Measurements from ENCODE around the gene TRIM10. TPM values are rescaled to one million over a fixed set of nuclear protein-coding genes. Genes with fewer than 3 reads are reported as not detected.

TRIM10 gene
- total and polyA plus RNA-seq, 2 donors from 2014 or later, result 0.79 to 1.5 TPM

DNA sequence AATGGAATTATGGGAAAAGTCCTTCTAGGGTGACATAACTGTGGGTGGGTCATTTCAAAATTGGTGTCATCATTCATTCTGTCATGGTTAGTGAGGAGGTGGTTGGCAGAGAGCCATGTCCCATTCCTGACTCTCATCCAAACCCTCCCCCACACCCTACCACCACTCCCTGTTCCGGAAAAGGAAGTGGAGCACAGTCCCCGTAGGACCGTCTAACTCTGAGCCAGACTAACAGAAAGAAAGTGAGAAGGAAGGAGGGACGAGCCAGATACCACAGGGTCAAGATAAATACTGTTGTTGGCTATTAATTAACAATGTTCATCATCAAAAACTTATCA lies 4.8 kb downstream of the TRIM10 start:
- H3K27me3 ChIP-seq (ENCODE audit: control insufficient read depth, insufficient read depth, low read length), result no peaks in the 10 kb centered on the region
- FAIRE-seq (peak; percentile 51), DNase-seq (peak in 2 of 5 donors; percentile 30 to 48)
- H3K36me3 ChIP-seq (ENCODE audit: control insufficient read depth in 2 of 3, insufficient read depth in 3 of 3, low read length in 3 of 3), result no peaks in the 10 kb centered on the region
- H3K4me3 ChIP-seq (ENCODE audit: low read length in 3 of 3), result no peak overlapping the region
- H3K9me3 ChIP-seq (ENCODE audit: control insufficient read depth in 2 of 3, insufficient read depth in 1 of 3, low read length in 3 of 3), result no peaks in the 10 kb centered on the region
- no peak overlapping the region for H3K9ac ChIP-seq (ENCODE audit: low read length in 3 of 3)
- peaks cover 0 to 18% (median 2%) of the 10 kb centered on the region in 3 donors for H3K4me1 ChIP-seq (ENCODE audit: control insufficient read depth in 2 of 3, insufficient read depth in 2 of 3, low read depth in 1 of 3, low read length in 3 of 3)
- TF ChIP-seq, protein P1, sequence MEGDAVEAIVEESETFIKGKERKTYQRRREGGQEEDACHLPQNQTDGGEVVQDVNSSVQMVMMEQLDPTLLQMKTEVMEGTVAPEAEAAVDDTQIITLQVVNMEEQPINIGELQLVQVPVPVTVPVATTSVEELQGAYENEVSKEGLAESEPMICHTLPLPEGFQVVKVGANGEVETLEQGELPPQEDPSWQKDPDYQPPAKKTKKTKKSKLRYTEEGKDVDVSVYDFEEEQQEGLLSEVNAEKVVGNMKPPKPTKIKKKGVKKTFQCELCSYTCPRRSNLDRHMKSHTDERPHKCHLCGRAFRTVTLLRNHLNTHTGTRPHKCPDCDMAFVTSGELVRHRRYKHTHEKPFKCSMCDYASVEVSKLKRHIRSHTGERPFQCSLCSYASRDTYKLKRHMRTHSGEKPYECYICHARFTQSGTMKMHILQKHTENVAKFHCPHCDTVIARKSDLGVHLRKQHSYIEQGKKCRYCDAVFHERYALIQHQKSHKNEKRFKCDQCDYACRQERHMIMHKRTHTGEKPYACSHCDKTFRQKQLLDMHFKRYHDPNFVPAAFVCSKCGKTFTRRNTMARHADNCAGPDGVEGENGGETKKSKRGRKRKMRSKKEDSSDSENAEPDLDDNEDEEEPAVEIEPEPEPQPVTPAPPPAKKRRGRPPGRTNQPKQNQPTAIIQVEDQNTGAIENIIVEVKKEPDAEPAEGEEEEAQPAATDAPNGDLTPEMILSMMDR (IDR thresholded peaks at IDR 0.05; ENCODE audit: borderline replicate concordance, extremely low read depth, insufficient read depth), result no peak
- peak overlapping the region in 1 of 2 donors; percentile 12 for H3K27ac ChIP-seq (ENCODE audit: low read depth in 2 of 2, low read length in 2 of 2)
- intact Hi-C loops (cut with DNase I), result no loop called here

DNA sequence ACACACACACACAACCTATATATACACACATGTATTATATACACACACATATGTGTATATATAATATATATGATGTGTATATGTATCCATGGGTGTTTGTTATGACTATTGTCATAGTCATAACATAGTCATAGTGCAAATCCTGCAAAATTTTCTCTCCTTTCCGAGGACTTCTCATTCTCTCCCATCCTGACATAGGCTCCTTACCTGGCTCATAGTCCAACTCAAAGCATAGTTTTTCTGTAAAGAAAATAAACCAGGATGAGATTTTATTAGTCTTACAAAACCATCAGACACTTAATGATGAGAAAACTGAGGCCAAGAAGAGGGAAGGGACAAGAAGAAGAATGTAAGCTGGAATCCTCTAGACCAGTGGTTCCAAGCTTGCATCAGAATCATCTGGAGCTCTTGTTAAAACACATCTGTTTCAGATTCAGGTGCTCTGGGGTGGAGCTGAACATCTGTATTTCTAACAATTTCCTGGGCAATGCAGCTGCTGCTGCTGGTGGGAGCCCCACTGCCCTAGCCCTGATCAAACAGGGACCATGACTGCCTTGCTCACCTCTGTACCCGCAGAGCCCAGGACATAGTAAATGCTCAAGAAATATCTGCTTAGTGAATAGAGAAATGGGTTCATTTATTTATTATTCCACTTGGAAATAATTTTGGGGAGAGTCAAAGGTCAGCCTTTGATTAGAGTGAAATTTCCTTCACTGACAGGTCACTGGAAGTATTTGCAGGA lies 5.3 kb downstream of the TRIM10 start:
- peak overlapping the region in 1 of 3 donors; percentile 30 for H3K9ac ChIP-seq (ENCODE audit: low read length in 3 of 3)
- H3K27ac ChIP-seq (ENCODE audit: low read depth in 2 of 2, low read length in 2 of 2), result peak overlapping the region; percentile 12 to 59
- no peak overlapping the region for H3K4me3 ChIP-seq (ENCODE audit: low read length in 3 of 3)
- H3K4me1 ChIP-seq (ENCODE audit: control insufficient read depth in 2 of 3, insufficient read depth in 2 of 3, low read depth in 1 of 3, low read length in 3 of 3), result peaks cover 0 to 18% (median 2%) of the 10 kb centered on the region in 3 donors
- H3K9me3 ChIP-seq (ENCODE audit: control insufficient read depth in 2 of 3, insufficient read depth in 1 of 3, low read length in 3 of 3), result no peaks in the 10 kb centered on the region
- H3K36me3 ChIP-seq (ENCODE audit: control insufficient read depth in 2 of 3, insufficient read depth in 3 of 3, low read length in 3 of 3), result no peaks in the 10 kb centered on the region
- FAIRE-seq (no peak), DNase-seq (no peak)
- intact Hi-C loops (cut with DNase I), result no loop called here
- no peaks in the 10 kb centered on the region for H3K27me3 ChIP-seq (ENCODE audit: control insufficient read depth, insufficient read depth, low read length)
- TF ChIP-seq, protein P1 (IDR thresholded peaks at IDR 0.05; ENCODE audit: borderline replicate concordance, extremely low read depth, insufficient read depth), result no peak

GRCh38 chr6:30154709-30155519 lies 6.1 kb downstream of the TRIM10 start:
- Histone ChIP-seq H3K4me1 (ENCODE audit: control insufficient read depth in 2 of 3, insufficient read depth in 2 of 3, low read depth in 1 of 3, low read length in 3 of 3) (peaks cover 0 to 18% (median 2%) of the 10 kb centered on the region in 3 donors), H3K9me3 (ENCODE audit: control insufficient read depth in 2 of 3, insufficient read depth in 1 of 3, low read length in 3 of 3) (no peaks in the 10 kb centered on the region), H3K36me3 (ENCODE audit: control insufficient read depth in 2 of 3, insufficient read depth in 3 of 3, low read length in 3 of 3) (no peaks in the 10 kb centered on the region), H3K27ac (ENCODE audit: low read depth in 2 of 2, low read length in 2 of 2) (peak overlapping the region in 1 of 2 donors; percentile 68), H3K27me3 (ENCODE audit: control insufficient read depth, insufficient read depth, low read length) (no peaks in the 10 kb centered on the region), H3K9ac (ENCODE audit: low read length in 3 of 3) (peak overlapping the region in 1 of 3 donors; percentile 30), H3K4me3 (ENCODE audit: low read length in 3 of 3) (no peak overlapping the region)
- DNase-seq (peak in 2 of 5 donors; percentile 13 to 52), FAIRE-seq (no peak)
- TF ChIP-seq, protein P1 (IDR thresholded peaks at IDR 0.05; ENCODE audit: borderline replicate concordance, extremely low read depth, insufficient read depth), result no peak
- intact Hi-C loops (cut with DNase I), result no loop called here
